Spleen (tissue), 11 donors: Measurements from ENCODE around the gene TM9SF3. TPM values are rescaled to one million over a fixed set of nuclear protein-coding genes. Genes with fewer than 3 reads are reported as not detected.

ENCODE experiments used
- DNase-seq: peaks from one replicate; pipeline ENCODE4 v3.0.0-alpha.2; 2020
- H3K27ac ChIP-seq, 8 donors: fragments of 200-600 bp; sonication (generic) in 7 of 8; 1 replicate in 4 of 8; 2 replicates in 4 of 8; pipeline versions ENCODE4 v1.5.0 to v1.8.0; 2016 to 2021; ENCODE audit warnings: inconsistent platforms in 4 of 8, mild to moderate bottlenecking in 4 of 8, moderate library complexity in 1 of 8
- H3K27me3 ChIP-seq, 7 donors: fragments of 200-600 bp; sonication (generic) in 6 of 7; replicated peaks in 1 of 7; 1 replicate in 4 of 7; 2 replicates in 3 of 7; pipeline versions ENCODE4 v1.5.0 to v1.8.0; 2016 to 2021; ENCODE audit warnings: inconsistent platforms in 3 of 7, mild to moderate bottlenecking in 1 of 7
- H3K36me3 ChIP-seq, 6 donors: fragments of 200-600 bp; sonication (generic) in 5 of 6; 1 replicate in 4 of 6; 2 replicates in 2 of 6; pipeline versions ENCODE4 v1.5.0 to v1.8.0; 2016 to 2021; ENCODE audit warnings: inconsistent platforms in 2 of 6
- H3K4me1 ChIP-seq, 6 donors: fragments of 200-600 bp; sonication (generic) in 5 of 6; 1 replicate in 3 of 6; 2 replicates in 3 of 6; pipeline versions ENCODE4 v1.5.0 to v1.8.0; 2016 to 2021; ENCODE audit warnings: inconsistent platforms in 3 of 6
- H3K4me3 ChIP-seq, 8 donors: fragments of 200-600 bp; sonication (generic) in 7 of 8; 1 replicate in 4 of 8; 2 replicates in 4 of 8; pipeline versions ENCODE4 v1.5.0 to v1.8.0; 2016 to 2021; ENCODE audit warnings: inconsistent platforms in 4 of 8, mild to moderate bottlenecking in 4 of 8, moderate library complexity in 2 of 8
- H3K9me3 ChIP-seq, 8 donors: fragments of 200-600 bp; sonication (generic) in 7 of 8; 1 replicate in 4 of 8; 2 replicates in 4 of 8; pipeline versions ENCODE4 v1.5.0 to v1.8.0; 2016 to 2021; ENCODE audit warnings: inconsistent platforms in 4 of 8
- CTCF ChIP-seq, 11 experiments: fragments of 200-600 bp in 7 of 11; fragments of 450-650 bp in 4 of 11; sonication (generic) in 4 of 11; IDR thresholded peaks in 8 of 11; conservative IDR thresholded peaks in 3 of 11; 1 replicate in 7 of 11; 2 replicates in 4 of 11; pipeline versions ENCODE4 v1.4.0 to v1.8.0; 2016 to 2021; ENCODE audit warnings: antibody characterized with exemption in 11 of 11, inconsistent platforms in 4 of 11, mild to moderate bottlenecking in 1 of 11
- POLR2A ChIP-seq, 3 donors: fragments of 450-650 bp; IDR thresholded peaks; one replicate each; pipeline ENCODE4 v1.5.1; 2017; ENCODE audit warnings: antibody characterized with exemption in 3 of 3, mild to moderate bottlenecking in 1 of 3
- POLR2AphosphoS5 ChIP-seq, 3 donors: sonication (generic); formaldehyde crosslinking; IDR thresholded peaks; one replicate each; pipeline ENCODE4 v1.5.1; 2017; ENCODE audit warnings: antibody characterized with exemption in 3 of 3
- WGBS, 5 donors: extraction: QIAGEN DNeasy Blood & Tissue Kit in 3 of 5; methylation state at CpG; one replicate each; pipeline versions ENCODE4 v1.1.5 to v1.1.7; 2013 to 2018; 5-methylcytosine and 5-hydroxymethylcytosine counted together
- intact Hi-C: fragments of 100-400 bp; cut with DNase I; formaldehyde crosslinking; loops from one replicate; pipeline ENCODE4 v1.15.0; 2023; ENCODE audit warnings: low total_unique reads
- polyA plus RNA-seq, 3 donors: library from polyadenylated mRNA; stranded (reverse); fragments of 200-250 nt; gene quantifications; one replicate each; pipeline ENCODE4 v1.2.1, GENCODE V29; 2013
- total RNA-seq, 7 donors: library from RNA; depleted of rRNA in 3 of 7; stranded (reverse); fragments of >200 nt in 3 of 7; fragmentation: NEBNext Ultra II Directional in 4 of 7; extraction: Animal tissue kit (Norgen Biotek cat#: 25700) in 4 of 7; gene quantifications; one replicate each; pipeline versions ENCODE4 v1.1.0 to v1.2.1, GENCODE V29; 2016 to 2021
- donor health status: healthy with polysubstance abuse.
- donor health status: DM: no; HTN: no; CAD: no; lungs with moderate emphysema.
- donor health status: DM: no; HTN: no; CAD: no.
- donor health status: Bipolar disorder and iron deficiency.
- donor health status: healthy.
- donor health status: DM: no; HTN: no; CAD: no.
- donor health status: DM: yes; HTN: yes; CAD: no.

Gene TM9SF3
- total and polyA plus RNA-seq, 10 donors, result 13.2 to 107 (median 76.7) TPM

GRCh38 chr10:96609510-96609909 lies 22.7 kb upstream of the TM9SF3 start:
- DNase-seq, result no peak
- Histone ChIP-seq H3K9me3 (no peaks in the 10 kb centered on the region), H3K27ac (no peak overlapping the region), H3K27me3 (no peaks in the 10 kb centered on the region), H3K36me3 (peaks cover 0 to 100% (median 82%) of the 10 kb centered on the region in 6 donors), H3K4me3 (no peak overlapping the region), H3K4me1 (peaks cover 0 to 8% (median 0%) of the 10 kb centered on the region in 6 donors)
- 91 to 93% (median 91%) methylated on average over 5 to 7 of the region's 7 CpGs for WGBS, 5 donors
- TF ChIP-seq POLR2A (IDR thresholded peaks at IDR 0.05) (no peak), CTCF (IDR thresholded peaks at IDR 0.05 in 8 of 11, conservative IDR thresholded peaks at IDR 0.05 in 3 of 11) (no peak), POLR2AphosphoS5 (IDR thresholded peaks at IDR 0.05) (no peak)
- intact Hi-C loops, result no loop called here

- WGBS, 5 donors, result 86 to 94% (median 89%) methylated on average over 5 of the region's 5 CpGs
- Histone ChIP-seq H3K4me3 (no peak overlapping the region), H3K27me3 (no peaks in the 10 kb centered on the region), H3K36me3 (peaks cover 0 to 100% (median 80%) of the 10 kb centered on the region in 6 donors), H3K9me3 (no peaks in the 10 kb centered on the region), H3K27ac (no peak overlapping the region), H3K4me1 (peaks cover 0 to 8% (median 0%) of the 10 kb centered on the region in 6 donors)
- DNase-seq, result no peak
- TF ChIP-seq CTCF (IDR thresholded peaks at IDR 0.05 in 8 of 11, conservative IDR thresholded peaks at IDR 0.05 in 3 of 11) (no peak), POLR2AphosphoS5 (IDR thresholded peaks at IDR 0.05) (no peak), POLR2A (IDR thresholded peaks at IDR 0.05) (no peak)
- intact Hi-C loops, result no loop called here
Measured at GRCh38 chr10:96608805-96609204, 22.0 kb upstream of the TM9SF3 start.

- peaks cover 0 to 100% (median 78%) of the 10 kb centered on the region in 6 donors for H3K36me3 ChIP-seq
- no peaks in the 10 kb centered on the region for H3K9me3 ChIP-seq
- no peaks in the 10 kb centered on the region for H3K27me3 ChIP-seq
- no peak overlapping the region for H3K27ac ChIP-seq
- no peak for DNase-seq
- intact Hi-C loops, result no loop called here
- TF ChIP-seq CTCF (IDR thresholded peaks at IDR 0.05 in 8 of 11, conservative IDR thresholded peaks at IDR 0.05 in 3 of 11) (no peak), POLR2AphosphoS5 (IDR thresholded peaks at IDR 0.05) (no peak), POLR2A (IDR thresholded peaks at IDR 0.05) (no peak)
- H3K4me1 ChIP-seq, result peaks cover 0 to 8% (median 0%) of the 10 kb centered on the region in 6 donors
- no peak overlapping the region for H3K4me3 ChIP-seq
- 76 to 96% (median 92%) methylated on average over 3 of the region's 3 CpGs for WGBS, 5 donors
Measured at GRCh38 chr10:96608262-96608661, 21.4 kb upstream of the TM9SF3 start.

GRCh38 chr10:96606946-96607345 lies 20.1 kb upstream of the TM9SF3 start:
- Histone ChIP-seq H3K4me1 (peaks cover 0 to 8% (median 0%) of the 10 kb centered on the region in 6 donors), H3K36me3 (peaks cover 0 to 100% (median 85%) of the 10 kb centered on the region in 6 donors), H3K9me3 (no peaks in the 10 kb centered on the region), H3K4me3 (no peak overlapping the region), H3K27ac (no peak overlapping the region), H3K27me3 (no peaks in the 10 kb centered on the region)
- TF ChIP-seq CTCF (IDR thresholded peaks at IDR 0.05 in 8 of 11, conservative IDR thresholded peaks at IDR 0.05 in 3 of 11) (no peak), POLR2AphosphoS5 (IDR thresholded peaks at IDR 0.05) (no peak), POLR2A (IDR thresholded peaks at IDR 0.05) (no peak)
- intact Hi-C loops, result no loop called here
- DNase-seq, result no peak
- WGBS, 5 donors, result 70 to 91% (median 84%) methylated on average over 1 of the region's 1 CpG
